HG02759 (cell line): ENCODE measurements around the gene P2RX7.
"Not testable (repeated sequence)": the region's sequence is repeated elsewhere in the genome, so short reads cannot be mapped to it uniquely, and the experiment has no call there.

ENCODE experiments used
- ATAC-seq: cut with Tn5 transposase; IDR thresholded peaks from one replicate; pipeline ENCODE4 v1.9.1; 2021; ENCODE audit warnings: mild to moderate bottlenecking, moderate library complexity; ENCODE audit not compliant: unreplicated experiment

Gene P2RX7

GRCh38 chr12:121202407-121203355, 70.0 kb downstream of the P2RX7 start:
- ATAC-seq: no peak

DNA sequence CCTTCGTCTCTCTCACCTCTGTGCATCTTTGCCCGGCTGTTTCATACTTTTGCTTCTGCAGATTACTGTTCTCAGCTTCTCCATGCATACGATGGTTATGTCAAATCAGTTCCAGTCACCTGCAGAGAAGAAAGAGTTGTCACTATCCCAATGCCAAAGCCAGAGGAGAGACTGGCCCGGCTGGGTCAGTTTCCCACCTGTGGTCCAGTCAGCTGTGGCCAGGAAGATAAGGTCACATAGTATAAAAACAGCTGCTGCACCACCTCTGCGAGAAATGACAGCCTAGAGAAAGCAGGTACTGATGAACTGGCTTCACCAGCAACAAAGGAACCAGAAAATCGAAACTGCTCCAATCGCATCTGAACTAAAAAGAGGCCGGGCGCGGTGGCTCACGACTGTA, 70.8 kb downstream of the P2RX7 start:
- ATAC-seq: no peak

- ATAC-seq: no peak
These were observed 72.8 kb downstream of the P2RX7 start for GRCh38 chr12:121205491-121205890.

DNA sequence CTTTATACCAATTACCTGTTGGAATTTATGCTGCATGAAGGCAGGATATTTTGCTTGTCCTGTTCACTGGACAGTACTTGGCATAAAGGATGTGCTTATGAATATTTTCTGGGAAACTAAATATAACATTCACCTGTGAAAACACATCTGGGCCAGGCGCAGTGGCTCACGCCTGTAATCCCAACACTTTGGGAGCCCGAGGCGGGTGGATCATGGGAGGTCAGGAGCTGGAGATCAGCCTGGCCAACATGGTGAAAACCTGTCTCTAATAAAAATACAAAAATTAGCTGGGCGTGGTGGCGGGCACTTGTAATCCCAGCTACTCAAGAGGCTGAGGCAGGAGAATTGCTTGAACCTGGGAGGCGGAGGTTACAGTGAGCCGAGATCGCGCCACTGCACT, 75.9 kb downstream of the P2RX7 start:
- not testable (repeated sequence) for ATAC-seq

- no peak for ATAC-seq
These were observed 76.5 kb downstream of the P2RX7 start for GRCh38 chr12:121209221-121209620.

DNA sequence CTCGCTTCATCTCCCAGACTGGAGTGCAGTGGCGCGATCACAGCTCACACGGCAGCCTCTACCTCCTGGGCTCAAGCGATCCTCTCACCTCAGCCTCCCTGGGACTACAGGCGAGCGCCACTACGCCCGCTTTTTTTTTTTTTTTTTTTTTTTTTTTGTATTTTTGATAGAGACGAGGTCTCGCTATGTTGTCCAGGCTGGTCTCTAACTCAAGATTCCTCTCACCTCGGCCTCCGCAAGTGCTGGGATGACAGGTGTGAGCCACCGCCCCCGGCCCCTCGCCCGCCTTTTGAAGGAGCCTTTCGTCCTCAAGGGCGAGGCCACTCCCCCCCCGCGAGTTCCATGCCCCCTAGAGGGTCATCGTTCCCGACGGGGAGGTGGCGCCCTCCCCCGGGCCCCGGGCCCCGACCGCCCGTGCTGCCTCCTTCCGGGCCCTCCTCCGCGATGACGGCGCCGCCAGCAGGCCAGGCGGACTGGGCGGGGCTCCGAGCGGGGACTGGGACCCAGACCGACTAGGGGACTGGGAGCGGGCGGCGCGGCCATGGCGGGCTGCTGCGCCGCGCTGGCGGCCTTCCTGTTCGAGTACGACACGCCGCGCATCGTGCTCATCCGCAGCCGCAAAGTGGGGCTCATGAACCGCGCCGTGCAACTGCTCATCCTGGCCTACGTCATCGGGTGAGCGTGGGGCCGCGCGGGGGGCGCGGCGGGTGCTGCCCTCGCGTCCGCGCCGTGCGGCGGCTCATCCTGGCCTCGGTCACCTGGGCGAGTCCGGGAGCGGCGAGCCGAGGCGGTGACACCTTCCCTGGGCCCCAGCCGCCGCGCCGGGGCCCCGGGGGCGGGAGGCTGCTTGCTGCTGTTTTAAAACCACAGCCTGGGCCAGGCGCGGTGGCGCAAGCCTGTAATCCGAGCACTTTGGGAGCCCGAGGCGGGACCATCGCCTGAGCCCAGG, 77.2 kb downstream of the P2RX7 start, which contains the start of gene P2RX4:
P2RX4 (plus strand) TSS at position 506 of the 949 bp plus-strand sequence; CDS start at position 542, 36 bp downstream.
- ATAC-seq: peak; percentile 87

DNA sequence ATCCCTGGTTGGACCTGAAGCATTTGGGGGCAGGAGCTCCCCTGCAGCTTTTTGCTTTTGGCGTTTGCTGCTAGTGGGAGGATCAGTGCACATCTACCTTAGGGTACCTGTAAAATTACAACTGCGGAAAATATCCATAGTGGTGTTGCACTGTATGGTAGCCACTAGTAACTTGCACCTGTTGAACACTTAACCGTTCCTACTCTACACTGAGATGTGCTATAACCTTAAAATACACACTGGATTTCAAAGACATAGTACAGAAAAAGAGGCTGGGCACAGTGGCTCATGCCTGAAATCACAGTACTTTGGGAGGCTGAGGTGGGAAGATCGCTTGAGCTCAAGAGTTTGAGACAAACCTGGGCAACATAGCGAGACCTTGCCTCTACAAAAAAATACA, 80.2 kb downstream of the P2RX7 start:
- no peak for ATAC-seq

- ATAC-seq: no peak
These were observed 81.6 kb downstream of the P2RX7 start for GRCh38 chr12:121214166-121214777.

DNA sequence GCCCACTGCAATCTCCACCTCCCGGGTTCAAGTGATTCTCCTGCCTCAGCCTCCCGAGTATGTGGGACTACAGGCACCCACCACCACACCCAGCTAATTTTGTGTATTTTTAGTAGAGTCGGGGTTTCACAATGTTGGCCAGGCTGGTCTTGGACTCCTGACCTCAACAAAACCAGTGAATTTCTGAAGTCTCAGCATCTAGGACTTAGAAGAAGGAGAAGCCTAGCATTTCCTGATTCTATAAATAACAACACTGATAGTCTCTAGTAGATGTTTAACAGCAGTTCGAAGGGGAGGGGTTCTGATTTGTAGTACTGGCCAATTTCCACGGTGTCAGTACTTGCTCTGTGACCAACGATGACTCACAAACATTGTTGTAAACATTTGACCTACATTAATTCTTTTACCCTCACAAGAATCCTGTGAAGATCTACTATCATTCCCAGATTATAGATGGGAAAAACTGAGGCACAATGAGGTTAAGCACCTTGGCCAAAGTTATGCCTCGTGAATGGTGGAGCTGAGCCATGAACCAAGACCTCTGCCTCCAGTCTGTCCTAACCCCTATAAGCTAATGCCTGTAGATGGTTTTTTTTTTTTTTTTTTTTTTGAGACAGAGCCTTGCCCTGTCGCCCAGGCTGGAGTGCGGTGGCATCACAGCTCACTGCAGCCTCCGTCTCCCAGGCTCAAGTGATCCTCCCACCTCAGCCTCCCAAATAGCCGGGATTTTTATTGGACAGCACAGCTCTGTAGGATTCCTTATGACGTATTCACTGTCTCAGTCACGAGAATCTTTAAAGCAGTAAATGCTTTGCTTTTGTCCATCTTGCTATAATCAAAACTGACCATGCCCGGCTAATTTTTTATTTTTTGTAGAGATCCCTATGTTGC, 82.4 kb downstream of the P2RX7 start:
- no peak for ATAC-seq

- ATAC-seq: no peak
These were observed 83.4 kb downstream of the P2RX7 start for GRCh38 chr12:121216102-121216501.

GRCh38 chr12:121217063-121217462, 84.4 kb downstream of the P2RX7 start:
- no peak for ATAC-seq

- ATAC-seq: no peak
These were observed 85.1 kb downstream of the P2RX7 start for GRCh38 chr12:121217761-121218160.

DNA sequence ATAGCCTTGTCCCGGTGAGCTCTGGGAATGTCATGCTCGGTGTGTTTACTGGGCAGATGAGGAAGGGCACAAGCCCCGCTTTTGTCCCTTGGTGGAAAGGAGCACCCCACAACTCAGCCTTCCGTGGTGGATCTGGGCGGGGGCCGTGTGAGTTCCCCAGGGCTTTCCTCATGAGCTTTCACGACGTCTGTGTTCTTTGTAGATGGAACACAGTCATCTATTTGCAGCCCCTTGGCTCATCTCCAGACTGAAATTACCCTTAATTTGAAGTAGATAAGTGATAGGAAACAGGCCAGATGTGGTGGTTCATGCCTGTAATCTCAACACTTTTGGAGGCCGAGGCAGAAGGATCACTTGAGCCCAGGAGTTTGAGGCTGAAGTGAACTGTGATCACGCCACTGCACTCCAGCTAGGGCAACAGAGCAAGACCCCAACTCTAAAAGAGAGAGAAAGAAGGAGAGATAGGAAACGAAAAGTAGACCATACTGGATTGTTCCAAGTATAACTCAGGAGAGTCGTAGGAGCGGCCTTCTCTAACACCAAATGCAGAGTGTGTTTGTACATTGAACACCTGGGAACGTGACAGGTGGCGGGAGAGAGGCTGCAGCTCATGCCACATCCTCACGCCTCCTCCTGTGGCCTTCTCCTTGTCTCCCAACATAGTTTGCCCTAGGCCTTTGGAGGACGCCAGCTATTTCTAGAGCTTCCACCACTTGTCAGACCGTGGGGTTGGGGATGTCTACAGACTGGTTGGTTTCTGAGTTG, 86.1 kb downstream of the P2RX7 start:
- ATAC-seq: no peak

- ATAC-seq: no peak
These were observed 86.8 kb downstream of the P2RX7 start for GRCh38 chr12:121219353-121219986.

- ATAC-seq: no peak
These were observed 90.2 kb downstream of the P2RX7 start for GRCh38 chr12:121222847-121223246.

DNA sequence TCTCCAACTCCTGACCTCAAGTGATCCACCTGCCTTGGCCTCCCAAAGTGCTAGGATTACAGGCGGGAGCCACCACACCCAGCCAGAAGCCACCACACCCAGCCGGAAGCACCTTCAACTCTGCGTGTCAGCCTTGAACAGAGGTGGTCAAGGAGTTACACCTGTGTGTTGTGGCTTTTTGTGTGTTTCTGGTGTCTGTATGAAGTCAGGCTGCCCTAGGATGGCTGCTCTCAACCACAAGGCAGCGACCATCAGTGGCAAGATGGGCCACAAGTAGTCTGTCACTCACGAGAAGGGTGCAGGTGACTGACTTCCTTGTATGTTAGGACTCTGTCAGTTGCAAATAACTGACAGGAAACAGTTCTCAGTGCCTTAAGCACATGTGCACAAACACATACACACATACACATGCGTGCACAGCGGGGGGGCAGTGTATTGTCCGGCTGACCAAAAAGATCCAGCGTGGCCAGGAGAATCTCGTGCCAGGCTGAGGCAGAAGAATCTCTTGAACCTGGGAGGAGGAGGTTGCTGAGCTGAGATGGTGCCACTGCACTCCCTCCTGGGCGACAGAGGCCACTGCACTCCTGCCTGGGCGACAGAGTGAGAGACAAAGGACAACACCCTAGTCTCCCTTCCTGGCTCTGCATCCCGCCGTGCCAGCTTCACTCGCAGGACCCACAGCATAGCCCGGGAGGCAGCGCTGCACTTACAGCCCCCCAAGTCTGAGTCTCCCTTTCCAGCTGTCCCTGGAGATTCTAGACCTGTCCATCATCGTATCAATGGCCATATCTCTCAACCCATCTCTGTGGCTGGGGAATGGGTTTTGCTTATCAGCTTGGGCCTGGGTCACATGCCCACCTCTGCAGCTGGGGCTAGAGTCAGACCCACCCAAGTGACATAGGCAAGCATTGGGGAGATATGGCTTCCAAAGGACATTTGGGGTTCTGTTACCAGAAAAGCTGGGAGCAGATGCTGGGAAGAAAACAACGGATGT, 90.9 kb downstream of the P2RX7 start:
- no peak for ATAC-seq

DNA sequence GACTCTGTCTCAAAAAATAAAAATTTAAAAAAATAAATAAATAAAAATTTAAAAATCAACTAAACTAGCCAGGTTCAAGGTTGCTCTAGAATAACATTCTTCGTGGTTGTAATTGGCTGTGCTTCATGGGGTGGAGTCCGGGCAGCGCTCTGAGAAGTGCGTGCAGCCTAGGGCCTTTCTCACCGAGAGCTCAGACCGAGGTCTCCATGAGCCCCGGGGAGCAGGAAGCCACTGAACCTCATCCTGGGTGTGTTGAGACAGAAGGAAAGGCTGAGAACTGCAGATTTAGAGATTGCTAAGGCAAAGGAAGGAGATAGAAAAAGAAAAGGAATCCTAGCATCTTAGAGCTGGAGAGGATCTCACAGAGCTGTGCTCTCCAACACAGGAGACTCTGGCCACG, 91.9 kb downstream of the P2RX7 start:
- no peak for ATAC-seq

GRCh38 chr12:121226399-121226798, 93.7 kb downstream of the P2RX7 start:
- ATAC-seq: no peak
